IMR-90 (cell line): Measurements from ENCODE around the gene CST7. TPM values are rescaled to one million over a fixed set of nuclear protein-coding genes. Genes with fewer than 3 reads are reported as not detected.

Source experiments
- ATAC-seq: fragments of 200-7000 bp; cut with Tn5 transposase; 2 replicates; pipeline ENCODE4 v1.9.1; 2020; ENCODE audit warnings: low read depth, mild to moderate bottlenecking, moderate library complexity
- BruUV-seq: library from RNA; stranded (reverse); fragments of 400-500 nt; replicated peaks from 2 replicates; lab custom pipeline; 2021; lab: Mats Ljungman, UMichigan
- CTCF ChIA-PET: fragments of 300-600 bp; formaldehyde crosslinking; extraction: SDS; loops from one replicate; lab custom pipeline; 2021; ENCODE audit warnings: antibody characterized with exemption; lab: Yijun Ruan, JAX
- POLR2A ChIA-PET: fragments of 300-600 bp; sonication (Branson Sonifier 250); formaldehyde crosslinking; loops from one replicate; lab custom pipeline; 2022; ENCODE audit warnings: antibody characterized with exemption; ENCODE audit not compliant: unreplicated experiment; lab: Charles Lee
- DNase-seq: peaks from one replicate; pipeline ENCODE4 v3.0.0; 2013
- H2AFZ ChIP-seq: replicated peaks from 2 replicates; pipeline ENCODE3; 2013; ENCODE audit warnings: low read length, mild to moderate bottlenecking; ENCODE audit not compliant: poor library complexity
- H2AK5ac ChIP-seq: 2 replicates; pipeline ENCODE4 v1.6.1; 2013; ENCODE audit warnings: low read depth, low read length, inconsistent platforms
- H2AK9ac ChIP-seq: replicated peaks from 2 replicates; pipeline ENCODE3; 2013; ENCODE audit warnings: mild to moderate bottlenecking, low read depth, low read length, moderate library complexity; ENCODE audit not compliant: poor library complexity
- H2BK120ac ChIP-seq: 2 replicates; pipeline ENCODE4 v1.6.1; 2013; ENCODE audit warnings: low read depth, low read length, inconsistent platforms
- H2BK15ac ChIP-seq: 3 replicates; pipeline ENCODE4 v1.6.1; 2013; ENCODE audit warnings: low read depth, low read length, inconsistent platforms
- H2BK20ac ChIP-seq: 2 replicates; pipeline ENCODE4 v1.6.1; 2013; ENCODE audit warnings: low read depth, mild to moderate bottlenecking, inconsistent platforms, low read length, moderate library complexity
- H2BK5ac ChIP-seq: 2 replicates; pipeline ENCODE4 v1.6.1; 2013; ENCODE audit warnings: mild to moderate bottlenecking, low read depth, low read length, inconsistent platforms; ENCODE audit not compliant: poor library complexity, severe bottlenecking
- H3K14ac ChIP-seq: replicated peaks from 2 replicates; pipeline ENCODE4 v1.6.1; 2013; ENCODE audit warnings: low read depth, low read length, inconsistent platforms
- H3K18ac ChIP-seq: 2 replicates; pipeline ENCODE4 v1.6.1; 2013; ENCODE audit warnings: low read depth, low read length, control low read depth
- H3K23ac ChIP-seq: 2 replicates; pipeline ENCODE4 v1.6.1; 2013; ENCODE audit warnings: low read depth, low read length, inconsistent platforms
- H3K27ac ChIP-seq: 2 replicates; pipeline ENCODE4 v1.5.1; 2013; ENCODE audit warnings: mild to moderate bottlenecking, control low read depth, low read length; ENCODE audit not compliant: insufficient read depth
- H3K27me3 ChIP-seq: 2 replicates; pipeline ENCODE4 v1.6.1; 2013; ENCODE audit warnings: low read length; ENCODE audit not compliant: control insufficient read depth, insufficient read depth
- H3K36me3 ChIP-seq: 2 replicates; pipeline ENCODE4 v1.6.1; 2013; ENCODE audit warnings: low read length, mixed read lengths; ENCODE audit not compliant: control insufficient read depth, insufficient read depth
- H3K4ac ChIP-seq: 2 replicates; pipeline ENCODE4 v1.6.1; 2013; ENCODE audit warnings: low read depth, low read length, inconsistent platforms
- H3K4me1 ChIP-seq: 2 replicates; pipeline ENCODE4 v1.6.1; 2013; ENCODE audit warnings: low read length, mixed read lengths; ENCODE audit not compliant: control insufficient read depth, insufficient read depth
- H3K4me2 ChIP-seq: 2 replicates; pipeline ENCODE4 v1.6.1; 2013; ENCODE audit warnings: low read depth, mild to moderate bottlenecking, control low read depth, low read length, moderate library complexity
- H3K4me3 ChIP-seq: 2 replicates; pipeline ENCODE4 v1.5.1; 2013; ENCODE audit warnings: low read depth, mild to moderate bottlenecking, control low read depth, low read length, moderate library complexity; ENCODE audit not compliant: insufficient read depth
- H3K56ac ChIP-seq: 2 replicates; pipeline ENCODE4 v1.6.1; 2013; ENCODE audit warnings: low read length, inconsistent platforms; ENCODE audit not compliant: insufficient read depth; ENCODE audit errors: extremely low read depth
- H3K79me1 ChIP-seq, 2 experiments: 2 replicates each; pipeline ENCODE4 v1.6.1; 2013; ENCODE audit warnings: low read length in 2 of 2, inconsistent platforms in 1 of 2, low read depth in 1 of 2
- H3K9ac ChIP-seq: 2 replicates; pipeline ENCODE4 v1.6.1; 2013; ENCODE audit warnings: low read depth, low read length, control low read depth
- H3K9me1 ChIP-seq: 2 replicates; pipeline ENCODE4 v1.6.1; 2013; ENCODE audit warnings: low read length, inconsistent platforms; ENCODE audit not compliant: insufficient read depth
- H3K9me3 ChIP-seq: 2 replicates; pipeline ENCODE4 v1.6.1; 2013; ENCODE audit warnings: low read length; ENCODE audit not compliant: control insufficient read depth, insufficient read depth
- H4K20me1 ChIP-seq: 2 replicates; pipeline ENCODE4 v1.6.1; 2013; ENCODE audit warnings: low read length, inconsistent platforms; ENCODE audit not compliant: insufficient read depth
- H4K5ac ChIP-seq: 2 replicates; pipeline ENCODE4 v1.6.1; 2013; ENCODE audit warnings: mild to moderate bottlenecking, low read depth, low read length, control low read depth
- H4K8ac ChIP-seq, 2 experiments: 2 replicates each; pipeline ENCODE4 v1.6.1; 2013; ENCODE audit warnings: low read depth in 2 of 2, low read length in 2 of 2, control low read depth in 1 of 2, inconsistent platforms in 1 of 2
- H4K91ac ChIP-seq: 2 replicates; pipeline ENCODE4 v1.6.1; 2013; ENCODE audit warnings: low read depth, low read length, inconsistent platforms; ENCODE audit not compliant: insufficient read depth
- MXI1 ChIP-seq: IDR thresholded peaks from 2 replicates; pipeline ENCODE4 v1.6.1; 2012; ENCODE audit warnings: low read depth, mild to moderate bottlenecking, low read length, moderate library complexity, borderline replicate concordance
- WGBS, 2 experiments: methylation state at CpG; one replicate each; pipeline versions ENCODE4 v1.1.5 to v1.1.7; 2013; ENCODE audit warnings: missing lambda C conversion rate in 2 of 2; ENCODE audit not compliant: insufficient read length in 1 of 2; ENCODE audit errors: extremely low coverage in 2 of 2; 5-methylcytosine and 5-hydroxymethylcytosine counted together
- dilution Hi-C: fragments of 300-500 bp; cut with HindIII; formaldehyde crosslinking; loops from one replicate; pipeline ENCODE4 v1.14.3; 2018; ENCODE audit warnings: low sequenced_read_pairs; ENCODE audit not compliant: unreplicated experiment
- in situ Hi-C: fragments of 300-500 bp; cut with MboI; formaldehyde crosslinking; loops from 3 replicates; pipeline ENCODE4 v1.14.3; 2019; ENCODE audit warnings: low sequenced_read_pairs, inconsistent platforms, mixed read lengths
- intact Hi-C: fragments of 100-400 bp; cut with micrococcal nuclease; formaldehyde crosslinking; loops from 2 replicates; pipeline ENCODE4 v1.10.0; 2022
- polyA plus RNA-seq, 3 experiments: library from polyadenylated mRNA; depleted of rRNA; stranded (reverse); fragments of >200 nt; gene quantifications; 2 replicates each; pipeline ENCODE4 v1.2.3, GENCODE V29; 2012; ENCODE audit warnings: low replicate concordance in 1 of 3
- total RNA-seq: library from RNA; depleted of rRNA; stranded (reverse); fragments of >200 nt; gene quantifications from 2 replicates; pipeline ENCODE4 v1.2.3, GENCODE V29; 2012

The CST7 gene
- total and polyA plus RNA-seq, 2 of the 4 experiments (the other 2 are of a cell fraction), result not detected

DNA sequence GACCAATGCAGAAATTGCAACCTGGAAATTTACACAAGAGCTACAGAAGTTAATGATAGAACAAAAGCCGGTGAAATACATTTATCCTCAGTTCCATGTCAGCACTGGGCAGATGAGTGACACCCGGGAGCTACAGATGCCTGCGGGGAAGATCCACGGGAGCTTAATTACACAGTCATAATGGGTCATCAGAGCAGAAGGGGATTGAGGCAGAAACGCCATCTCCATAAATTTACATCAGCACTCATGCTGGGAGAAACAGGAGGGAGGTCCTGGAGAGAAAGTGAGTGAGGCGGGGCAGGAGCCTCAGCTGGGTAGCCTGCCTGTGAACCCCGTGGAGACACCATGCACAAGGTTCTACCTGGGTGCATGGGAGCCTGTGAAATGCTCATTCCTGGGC lies 37.6 kb upstream of the CST7 start:
- H2AK9ac ChIP-seq, result no peak overlapping the region
- no peaks in the 10 kb centered on the region for H3K79me1 ChIP-seq
- no CpG with 5 or more reads among the region's 7 CpGs for WGBS, 2 experiments
- H3K14ac ChIP-seq, result no peak overlapping the region
- H2AFZ ChIP-seq, result no peak overlapping the region
- no peak overlapping the region for H2AK5ac ChIP-seq
- POLR2A ChIA-PET, result no interaction called here
- H3K9me3 ChIP-seq, result no peaks in the 10 kb centered on the region
- no peaks in the 10 kb centered on the region for H3K9me1 ChIP-seq
- H3K4ac ChIP-seq, result no peak overlapping the region
- no peak overlapping the region for H3K4me2 ChIP-seq
- CTCF ChIA-PET, result no interaction called here
- H2BK120ac ChIP-seq, result no peak overlapping the region
- H2BK20ac ChIP-seq, result no peak overlapping the region
- dilution Hi-C loops (no loop called here), in situ Hi-C loops (loop anchor here (25.0 kb wide), 1 partner anchor 974 kb away; no protein-coding TSS in a partner anchor), intact Hi-C loops (no loop called here)
- H3K56ac ChIP-seq, result no peak overlapping the region
- no peak for TF ChIP-seq MXI1
- no peak overlapping the region for H3K4me3 ChIP-seq
- no peaks in the 10 kb centered on the region for H4K20me1 ChIP-seq
- no peak overlapping the region for H3K23ac ChIP-seq
- no TSS peak for BruUV-seq
- ATAC-seq, result no peak
- no peak overlapping the region for H4K8ac ChIP-seq
- H2BK15ac ChIP-seq, result no peak overlapping the region
- H4K5ac ChIP-seq, result no peak overlapping the region
- H3K36me3 ChIP-seq, result no peaks in the 10 kb centered on the region
- no peak overlapping the region for H4K91ac ChIP-seq
- DNase-seq, result no peak
- H3K27ac ChIP-seq, result no peak overlapping the region
- H3K9ac ChIP-seq, result no peak overlapping the region
- no peaks in the 10 kb centered on the region for H3K4me1 ChIP-seq
- no peak overlapping the region for H3K18ac ChIP-seq
- H3K27me3 ChIP-seq, result peaks cover 13% of the 10 kb centered on the region; the same call in 1 of the 2 replicates
- no peak overlapping the region for H2BK5ac ChIP-seq
